NK-92 (cell line): Measurements from ENCODE around the gene BRCA2.

ENCODE experiments used
- DNase-seq: peaks from one replicate; lab custom pipeline; 2025; ENCODE audit not compliant: unreplicated experiment; lab: John Stamatoyannopoulos, UW

BRCA2 gene

DNA sequence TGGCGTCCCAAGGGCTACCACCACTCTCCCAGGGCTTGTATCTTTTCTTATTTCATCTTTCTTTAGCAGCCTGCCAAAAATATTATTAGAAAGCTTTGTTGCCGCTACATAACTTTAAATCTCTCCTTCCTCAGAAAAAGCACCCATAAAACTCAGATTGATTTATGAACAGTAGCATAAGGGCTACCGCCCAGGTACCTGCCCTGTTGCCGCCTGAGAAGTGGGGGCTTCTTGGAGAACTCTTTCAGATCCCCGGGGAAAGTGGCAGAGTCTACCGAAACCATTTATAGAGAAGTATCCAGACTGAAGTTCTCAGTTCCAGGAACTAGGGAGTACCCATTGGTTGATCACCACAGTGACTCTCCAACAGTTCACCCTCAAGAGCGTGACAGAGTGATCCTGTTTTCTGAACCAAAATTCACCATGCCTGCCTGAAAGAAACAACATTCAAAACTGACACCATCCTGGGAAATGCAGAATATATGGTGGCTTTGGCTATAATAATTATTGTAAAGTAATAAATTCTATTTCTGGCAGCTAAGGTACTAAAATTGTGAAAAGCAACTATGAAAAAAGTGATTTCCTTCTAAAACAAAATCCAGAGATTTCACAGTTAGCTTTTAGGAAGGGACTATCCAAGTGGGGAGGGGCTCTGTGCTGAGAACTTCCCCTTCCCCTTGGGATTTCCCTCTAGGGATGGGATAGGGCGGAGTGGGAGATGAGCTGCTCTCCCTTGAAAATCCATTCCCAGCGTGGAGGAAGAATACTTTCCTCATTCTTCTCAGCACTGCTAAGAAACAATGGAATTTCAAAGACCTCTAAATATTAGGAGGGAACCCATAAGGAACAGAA, 113.5 kb downstream of the BRCA2 start:
- DNase-seq: no peak

DNA sequence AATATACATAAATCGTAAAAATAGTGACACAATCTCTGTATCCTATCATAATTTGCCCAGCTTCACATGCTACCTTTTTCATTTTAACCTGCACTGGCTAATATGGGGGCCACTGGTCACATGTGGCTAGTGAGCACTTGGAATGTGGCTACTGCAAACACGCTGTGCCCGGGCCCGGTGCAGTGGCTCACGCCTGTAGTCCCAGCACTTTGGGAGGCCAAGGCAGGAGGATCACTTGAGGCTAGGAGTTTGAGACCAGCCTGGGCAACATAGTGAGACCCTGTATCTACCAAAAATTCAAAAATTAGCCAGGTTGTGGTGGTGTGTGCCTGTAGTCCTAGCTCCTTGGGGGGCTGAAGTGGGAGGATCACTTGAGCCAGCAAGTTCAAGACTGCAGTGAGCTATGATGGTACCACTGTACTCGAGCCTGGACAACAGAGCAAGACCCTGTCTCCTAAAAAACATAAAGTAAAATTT, 114.2 kb downstream of the BRCA2 start:
- no peak for DNase-seq

DNA sequence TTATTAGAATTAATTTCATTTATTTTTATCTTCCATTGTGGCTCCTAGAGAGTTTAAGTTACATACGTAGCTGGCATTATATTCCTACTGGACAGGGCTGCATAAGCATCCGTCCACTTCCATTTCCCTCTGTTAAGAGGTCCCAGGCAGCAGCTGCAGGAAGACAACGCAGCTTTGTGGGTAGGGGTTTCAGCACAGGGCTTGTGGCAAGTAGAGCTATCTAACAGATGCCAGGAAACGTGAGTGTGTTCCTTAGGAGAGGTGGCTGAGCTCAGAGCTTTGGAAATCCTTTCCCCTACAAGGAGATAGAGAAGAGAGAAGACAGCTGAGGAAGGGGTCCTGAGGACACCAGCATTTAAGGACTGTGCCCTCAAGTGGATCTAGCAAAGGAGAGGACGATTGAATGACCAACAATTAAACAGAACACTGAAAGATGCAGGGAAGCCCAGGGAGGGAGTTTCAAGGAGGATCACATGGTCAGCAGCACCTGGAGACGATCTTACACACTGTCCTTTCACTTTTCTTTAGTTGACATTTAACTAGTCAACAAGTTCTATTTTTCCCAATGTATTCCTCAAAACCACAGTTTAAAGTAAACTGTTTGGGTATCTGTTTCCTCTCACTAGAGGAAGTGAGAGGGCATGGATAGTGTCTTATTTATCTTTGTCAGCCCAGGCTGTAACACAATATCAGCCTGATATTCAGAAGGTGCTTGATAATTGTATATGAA, 114.9 kb downstream of the BRCA2 start:
- no peak for DNase-seq

DNA sequence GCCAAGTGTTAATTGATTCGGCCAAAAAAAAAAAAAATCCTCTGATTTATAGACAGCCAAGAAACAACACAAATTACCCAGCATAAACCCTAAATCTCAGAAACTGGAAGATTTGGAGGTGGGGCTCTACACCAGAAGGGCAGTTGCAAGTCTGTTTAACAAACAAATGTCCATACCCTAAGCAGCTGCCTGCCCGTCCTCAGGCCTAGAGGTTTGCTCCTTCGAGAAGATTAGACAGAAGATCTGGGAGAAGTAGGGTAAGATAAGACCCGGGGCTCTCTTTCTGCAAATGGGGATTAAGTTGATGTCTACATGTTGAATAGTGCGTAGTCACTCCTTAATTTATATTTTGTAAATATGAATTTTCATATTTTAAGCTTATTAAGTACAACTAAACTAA, 116.1 kb downstream of the BRCA2 start:
- no peak for DNase-seq

DNA sequence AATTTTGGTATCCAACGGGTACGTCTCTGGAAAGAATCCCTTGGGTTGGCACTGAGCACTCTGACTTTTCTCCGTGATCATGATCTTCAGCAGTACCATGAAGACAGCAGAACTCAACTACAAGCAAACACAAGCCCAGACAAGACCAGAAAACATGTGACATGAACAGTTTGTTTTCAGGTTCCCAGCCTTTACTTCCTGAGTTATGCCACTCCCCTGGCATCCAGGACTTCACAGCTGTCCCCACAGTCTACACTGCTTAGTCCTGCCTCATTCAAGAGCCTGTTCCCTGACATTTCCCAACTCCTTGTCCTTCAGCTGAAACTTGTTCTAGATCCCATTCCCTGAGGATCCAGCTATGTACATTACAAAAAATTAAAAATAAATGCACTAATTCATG, 117.5 kb downstream of the BRCA2 start:
- DNase-seq: no peak

DNA sequence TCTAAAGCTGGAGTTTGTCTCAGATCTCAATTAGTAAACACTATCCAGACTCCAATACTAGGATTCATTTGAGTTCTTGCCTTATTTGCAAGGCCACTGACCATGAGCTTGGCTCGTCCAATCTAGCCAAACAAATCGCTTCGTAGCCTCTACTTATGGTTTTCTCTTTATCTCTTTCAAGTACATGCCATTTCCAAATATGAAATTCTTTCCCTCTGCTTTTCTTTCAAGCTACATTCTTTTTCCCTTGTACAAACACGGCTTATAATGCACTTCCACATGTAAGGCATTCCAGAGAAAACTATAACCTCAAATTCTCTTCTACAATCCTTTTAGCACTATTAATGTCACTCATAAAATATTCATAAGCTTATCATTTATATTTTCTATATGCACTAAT, 123.6 kb downstream of the BRCA2 start:
- DNase-seq: no peak

GRCh38 chr13:32443111-32443510, 127.8 kb downstream of the BRCA2 start:
- no peak for DNase-seq

- DNase-seq: no peak
These were observed 130.2 kb downstream of the BRCA2 start for GRCh38 chr13:32445461-32445860.

DNA sequence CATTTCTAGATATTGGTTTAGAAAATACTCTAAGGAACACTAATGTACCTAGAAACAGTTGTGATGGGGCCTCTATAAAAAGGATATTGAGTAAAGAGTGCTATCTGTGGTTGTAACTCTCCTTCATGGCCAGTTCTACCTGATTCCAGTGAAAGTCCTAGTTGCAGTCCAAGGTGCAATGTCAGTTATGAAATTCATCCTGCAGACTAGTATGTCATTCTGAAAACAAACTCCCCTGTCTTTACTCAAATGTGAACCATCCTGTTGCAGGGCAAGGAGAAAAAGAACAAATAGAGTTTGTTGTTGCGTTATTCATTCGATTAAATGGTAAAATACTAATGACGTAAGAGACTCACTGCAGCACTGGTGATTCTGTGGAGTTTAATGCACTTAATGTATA, 130.9 kb downstream of the BRCA2 start:
- no peak for DNase-seq

DNA sequence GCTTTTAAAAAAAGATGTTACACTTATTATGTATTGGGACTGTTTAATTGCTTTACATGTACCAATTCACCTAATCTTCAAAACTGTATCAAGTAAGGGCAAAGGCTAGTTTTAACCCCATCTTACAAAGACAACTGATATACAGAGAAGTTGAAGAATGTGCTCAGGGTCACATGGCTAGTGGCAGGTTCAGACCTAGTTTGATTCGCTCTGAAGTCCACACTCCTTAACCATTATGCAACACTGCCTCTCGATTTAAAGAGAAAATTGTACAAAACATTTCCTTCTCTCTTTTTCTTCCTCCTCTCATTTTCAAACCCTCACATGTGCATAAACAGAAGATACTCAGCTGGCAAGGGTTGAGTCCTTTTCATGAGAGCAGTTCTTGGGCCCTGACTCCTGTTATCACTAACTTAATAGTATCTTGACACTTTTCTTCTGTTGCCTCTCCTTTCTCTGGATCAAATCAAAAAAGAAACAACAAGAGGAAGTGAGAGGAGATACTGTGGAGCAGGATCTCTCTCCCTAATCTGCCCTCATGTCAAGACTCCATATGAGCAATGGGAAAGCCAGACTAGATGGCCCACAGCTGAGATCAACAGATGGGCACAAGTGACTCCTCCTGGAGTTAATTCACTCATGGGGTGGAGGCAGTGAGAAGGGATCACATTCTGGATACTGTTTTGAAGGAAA, 131.6 kb downstream of the BRCA2 start:
- DNase-seq: no peak

- no peak for DNase-seq
These were observed 132.8 kb downstream of the BRCA2 start for GRCh38 chr13:32447894-32448623.

GRCh38 chr13:32448972-32449371, 133.7 kb downstream of the BRCA2 start:
- DNase-seq: no peak
